HG03064 (cell line): ENCODE results near the gene CGN.

Experiments used
- ATAC-seq: cut with Tn5 transposase; IDR thresholded peaks from one replicate; pipeline ENCODE4 v1.9.1; 2021; ENCODE audit warnings: low read depth; ENCODE audit not compliant: unreplicated experiment

CGN gene

DNA sequence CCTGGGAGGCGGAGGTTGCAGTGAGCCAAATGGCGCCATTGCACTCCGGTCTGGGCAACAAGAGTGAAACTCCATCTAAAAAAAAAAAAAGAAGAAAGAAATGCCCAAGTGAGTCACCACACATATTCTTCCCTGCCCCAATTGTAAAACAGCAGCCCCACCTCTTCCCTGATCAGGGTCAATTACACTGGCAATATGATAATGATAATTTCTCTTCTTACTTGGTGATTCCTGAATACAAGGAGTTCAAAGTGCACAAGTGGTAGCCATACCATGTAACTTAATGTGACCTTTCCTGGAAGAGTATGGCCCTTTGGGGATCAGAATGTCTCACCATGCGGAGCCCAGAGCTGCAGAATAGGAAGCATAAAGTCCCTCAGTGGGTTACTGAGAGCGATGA is 11.8 kb upstream of the CGN start:
- no peak for ATAC-seq

DNA sequence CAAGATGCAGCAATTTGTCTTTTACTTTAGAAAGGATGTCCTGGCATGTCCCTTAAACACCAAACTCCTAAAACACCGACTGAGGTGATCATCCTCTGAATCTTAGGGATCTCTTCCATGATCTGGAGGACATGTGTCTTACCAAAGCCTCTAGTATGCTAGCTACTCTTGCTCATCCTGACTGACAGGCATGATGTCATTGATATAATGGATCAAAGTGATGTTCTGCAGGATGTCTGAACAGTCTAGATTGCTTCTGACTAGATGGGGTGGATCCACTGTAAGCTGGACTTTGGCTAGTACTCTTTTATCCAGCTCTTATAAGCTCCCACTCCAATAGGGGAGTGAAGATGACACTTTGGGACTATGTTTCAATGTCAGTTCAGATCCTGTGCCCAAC is 11.3 kb upstream of the CGN start:
- no peak for ATAC-seq

DNA sequence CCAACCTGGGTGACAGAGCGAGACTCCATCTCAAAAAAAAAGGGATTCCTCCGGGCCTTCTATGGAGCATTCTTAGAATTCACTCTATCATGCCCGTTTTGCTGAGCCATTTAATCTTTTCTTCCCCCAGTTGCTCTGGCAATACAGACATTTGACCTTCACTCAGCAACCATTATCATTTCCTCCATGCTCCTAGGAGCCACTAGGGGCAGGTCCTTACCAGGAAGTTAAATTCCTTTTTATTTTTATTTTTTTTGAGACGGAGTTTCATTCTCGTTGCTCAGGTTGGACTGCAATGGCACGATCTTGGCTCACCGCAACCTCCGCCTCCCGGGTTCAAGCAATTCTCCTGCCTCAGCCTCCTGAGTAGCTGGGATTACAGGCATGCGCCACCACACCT is 9.7 kb upstream of the CGN start:
- no peak for ATAC-seq

DNA sequence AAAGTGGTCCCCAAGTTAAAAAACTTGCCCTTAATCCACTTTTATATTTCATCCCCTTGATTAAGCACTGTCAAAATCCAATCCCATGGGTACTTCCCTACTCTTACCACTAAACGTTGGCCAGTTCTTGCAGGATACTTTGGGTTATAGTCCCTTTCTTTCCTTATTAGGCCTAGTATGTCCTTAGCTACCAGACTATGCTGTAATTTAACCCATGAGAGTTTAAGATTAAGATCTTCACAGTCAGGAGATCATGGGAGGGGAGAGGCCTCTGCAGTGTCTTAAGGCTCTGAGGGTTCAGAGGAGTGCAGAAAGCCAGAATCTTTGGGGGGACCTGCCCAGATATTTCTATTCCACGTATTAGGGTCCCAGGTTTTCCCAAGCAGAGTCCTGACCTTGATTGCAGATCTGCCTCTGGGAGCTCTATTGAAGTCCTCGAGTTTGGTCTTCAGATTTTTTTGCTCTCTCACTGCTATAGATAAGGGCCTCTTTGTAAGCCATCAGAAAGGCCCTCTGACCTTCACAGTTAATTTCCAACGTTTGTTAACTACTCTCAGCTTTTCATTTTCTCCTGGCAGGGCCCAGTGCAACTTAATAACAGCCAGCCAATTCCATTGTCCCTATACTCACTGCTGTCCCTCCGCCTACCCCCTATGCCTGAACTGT is 9.0 kb upstream of the CGN start:
- no peak for ATAC-seq

DNA sequence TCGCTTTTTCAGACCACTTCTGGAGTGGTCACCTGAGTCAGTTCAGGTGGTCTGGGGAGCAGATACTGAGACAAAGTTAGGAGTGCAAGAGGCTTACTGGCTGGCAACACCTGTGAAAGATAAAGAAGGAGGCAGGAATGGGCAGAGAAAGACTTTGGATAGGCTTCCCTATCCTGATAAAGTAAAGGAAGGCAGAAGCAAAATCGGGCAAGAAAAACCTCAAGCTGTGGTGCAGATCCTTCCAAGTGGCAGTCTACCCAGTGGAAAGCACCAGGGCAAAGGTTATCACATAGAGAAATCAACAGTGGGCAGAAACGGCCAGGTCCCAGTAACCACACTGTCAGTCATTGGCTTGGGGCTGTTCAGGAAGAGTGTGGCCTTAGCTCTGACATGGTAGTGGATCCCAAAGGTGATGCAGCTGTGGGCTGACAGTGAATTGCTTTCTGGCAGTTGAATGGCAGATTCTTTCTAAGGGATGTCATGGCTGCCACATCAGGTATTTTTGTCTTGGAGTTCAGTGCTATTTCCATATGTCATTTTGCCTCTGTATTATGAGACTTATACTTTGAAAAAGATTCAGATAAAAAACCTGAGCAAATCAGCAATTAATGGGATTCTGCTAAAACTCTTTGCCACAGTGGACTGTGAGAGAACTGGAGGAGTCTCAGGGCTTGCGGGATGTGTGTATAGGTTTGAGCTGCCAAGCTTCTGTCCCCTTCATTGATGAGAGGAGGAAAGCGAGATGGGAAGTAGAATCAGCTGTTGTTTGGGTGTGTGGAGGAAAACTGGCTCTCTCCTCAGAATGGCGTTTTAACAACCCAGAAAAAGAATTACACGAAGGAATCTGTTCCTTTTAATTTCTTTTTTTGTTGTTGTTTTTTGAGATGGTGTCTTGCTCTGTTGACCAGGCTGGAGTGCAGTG is 8.1 kb upstream of the CGN start:
- ATAC-seq: no peak

DNA sequence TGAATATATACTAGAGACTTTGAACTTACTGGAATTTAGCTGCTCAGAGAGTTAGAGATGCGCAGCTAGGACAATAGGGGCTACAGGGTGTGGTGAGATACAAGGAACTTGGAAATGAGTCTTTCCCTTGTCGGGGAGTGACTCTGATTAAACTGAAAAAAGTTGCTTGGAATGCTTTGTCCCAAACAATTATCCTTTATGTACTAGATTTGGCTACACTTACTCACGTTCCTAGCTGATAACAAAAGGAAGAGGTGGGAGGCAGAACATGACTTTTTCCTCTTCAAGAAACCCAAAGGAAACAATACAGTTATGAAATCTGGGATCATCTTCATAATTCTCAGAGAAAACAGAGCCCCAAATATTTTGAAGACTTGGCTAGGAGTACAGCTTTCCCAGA is 6.9 kb upstream of the CGN start:
- ATAC-seq: no peak

DNA sequence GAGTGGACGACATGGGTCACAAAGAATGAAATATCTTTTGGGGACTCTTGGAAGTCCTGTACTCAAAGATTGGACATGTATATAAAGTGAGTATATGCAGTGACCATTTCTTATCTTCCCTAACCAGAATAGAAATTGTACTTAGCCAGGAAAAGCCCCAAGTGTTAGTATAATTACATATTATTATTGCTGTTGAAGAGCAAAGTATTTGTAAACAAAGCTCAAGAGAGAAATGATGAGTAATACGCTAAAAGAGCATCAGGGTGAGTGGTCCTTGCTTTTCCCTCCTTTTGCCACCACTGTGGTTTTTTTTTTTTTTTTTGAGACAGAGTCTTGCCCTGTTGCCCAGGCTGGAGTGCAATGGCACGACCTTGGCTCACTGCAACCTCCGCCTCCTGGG is 6.4 kb upstream of the CGN start:
- no peak for ATAC-seq

DNA sequence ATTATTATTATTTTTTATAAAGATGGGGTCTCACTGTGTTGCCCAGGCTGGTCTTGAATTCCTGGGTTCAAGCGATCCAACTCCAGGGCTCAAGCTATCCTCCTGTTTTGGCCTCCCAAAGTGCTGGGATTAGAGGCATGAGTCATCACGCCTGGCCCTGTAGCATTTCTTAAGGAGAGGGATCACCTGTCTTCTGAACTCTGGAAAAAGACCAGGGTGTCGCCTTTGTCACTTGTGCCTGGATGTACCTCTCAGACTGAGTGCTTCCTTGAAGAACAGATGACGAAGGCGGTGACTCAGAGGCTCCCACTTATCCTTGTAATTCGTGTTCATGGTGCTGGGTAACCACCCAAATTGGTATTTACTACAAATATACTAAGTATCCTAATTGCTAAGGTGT is 2.4 kb upstream of the CGN start:
- no peak for ATAC-seq

DNA sequence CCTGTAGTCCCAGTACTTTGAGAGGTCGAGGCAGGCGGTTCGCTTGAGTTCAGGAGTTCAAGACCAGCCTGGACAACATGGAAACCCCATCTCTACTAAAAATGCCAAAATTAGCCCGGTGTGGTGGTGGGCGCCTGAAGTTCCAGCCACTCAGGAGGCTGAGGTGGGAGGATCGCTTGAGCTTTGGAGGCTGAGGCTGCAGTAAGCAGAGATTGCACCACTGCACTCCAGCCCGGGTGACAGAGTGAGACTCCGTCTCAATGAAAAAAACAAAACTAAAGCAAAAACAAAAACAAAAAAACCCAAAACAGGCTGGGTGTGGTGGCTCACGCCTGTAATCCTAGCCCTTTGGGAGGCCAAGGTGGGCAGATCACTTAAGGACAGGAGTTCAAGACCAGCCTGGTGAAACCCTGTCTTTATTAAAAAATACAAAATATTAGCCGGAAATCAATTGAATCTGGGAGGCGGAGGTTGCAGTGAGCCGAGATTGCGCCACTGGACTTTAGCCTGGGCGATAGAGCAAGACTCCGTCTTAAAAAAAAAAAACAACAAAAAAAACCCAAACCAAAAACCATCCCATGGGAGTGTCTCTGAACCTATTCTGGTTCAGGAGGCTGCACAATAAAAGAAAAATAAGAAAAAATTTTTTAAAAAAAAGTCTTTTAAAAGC is 1.7 kb upstream of the CGN start:
- ATAC-seq: no peak

DNA sequence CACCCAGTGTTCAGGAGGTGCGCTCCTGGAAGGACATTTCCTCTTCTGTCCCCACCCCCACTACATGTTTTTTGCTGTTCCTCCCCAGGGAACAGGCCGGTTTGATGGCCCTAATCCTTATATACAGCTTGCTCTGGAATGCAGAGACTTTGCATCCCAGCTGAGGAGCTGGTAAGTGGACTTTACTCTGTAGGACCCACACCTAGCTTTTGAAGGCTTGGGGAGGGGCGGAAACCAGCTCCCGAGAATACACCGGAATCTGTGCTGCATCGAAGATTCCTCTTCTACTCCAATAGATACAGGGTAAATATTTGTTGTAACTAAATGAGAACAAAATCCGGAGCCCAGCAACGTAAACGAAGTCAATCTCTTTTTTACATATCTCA is 1.2 kb upstream of the CGN start:
- no peak for ATAC-seq

DNA sequence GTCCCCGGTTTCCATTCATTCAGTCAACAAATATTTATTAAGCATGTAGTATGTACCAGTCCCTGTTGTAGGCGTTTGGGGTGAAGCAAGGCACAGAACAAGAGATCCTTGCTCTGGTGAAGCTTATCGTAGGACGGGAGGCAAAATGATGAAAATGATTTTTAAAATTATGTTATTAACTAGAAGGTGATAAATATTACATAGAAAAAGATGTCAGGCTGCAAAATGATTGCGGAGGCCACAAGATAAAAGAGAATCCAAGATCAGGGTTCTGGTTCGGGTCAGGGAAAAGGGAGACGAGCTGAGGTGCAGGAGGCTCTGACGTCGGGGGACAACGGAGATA is 602 bp upstream of the CGN start:
- no peak for ATAC-seq

DNA sequence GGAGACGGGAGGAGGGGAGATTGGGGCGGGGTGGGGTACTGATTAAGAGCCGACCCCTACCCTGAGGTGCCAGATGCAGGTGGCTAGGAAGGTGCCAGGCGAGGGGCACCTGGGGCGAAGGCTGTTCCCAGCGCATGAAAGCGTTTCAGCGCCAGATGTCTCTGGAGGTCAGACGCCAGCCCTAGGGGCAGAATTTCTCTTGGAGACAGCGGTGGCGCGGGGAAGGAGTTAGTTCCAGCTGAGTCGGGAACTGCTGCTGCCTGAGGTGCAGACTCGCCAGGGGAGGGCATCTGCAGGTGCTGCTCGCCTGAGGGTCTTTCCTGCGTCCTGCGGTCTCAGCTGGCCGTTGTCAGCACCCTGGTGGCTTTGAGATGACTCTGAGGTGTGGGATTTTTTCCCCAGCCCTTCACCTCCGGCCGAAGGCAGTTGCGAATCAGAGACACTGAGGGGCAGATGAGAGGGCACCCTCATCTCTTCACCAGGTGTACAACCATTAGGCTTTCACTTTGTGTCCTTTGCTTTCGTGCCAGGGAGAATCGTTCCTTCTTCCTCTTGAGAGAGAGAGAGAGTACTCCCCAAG is 539 bp downstream of the CGN start:
- ATAC-seq: no peak

DNA sequence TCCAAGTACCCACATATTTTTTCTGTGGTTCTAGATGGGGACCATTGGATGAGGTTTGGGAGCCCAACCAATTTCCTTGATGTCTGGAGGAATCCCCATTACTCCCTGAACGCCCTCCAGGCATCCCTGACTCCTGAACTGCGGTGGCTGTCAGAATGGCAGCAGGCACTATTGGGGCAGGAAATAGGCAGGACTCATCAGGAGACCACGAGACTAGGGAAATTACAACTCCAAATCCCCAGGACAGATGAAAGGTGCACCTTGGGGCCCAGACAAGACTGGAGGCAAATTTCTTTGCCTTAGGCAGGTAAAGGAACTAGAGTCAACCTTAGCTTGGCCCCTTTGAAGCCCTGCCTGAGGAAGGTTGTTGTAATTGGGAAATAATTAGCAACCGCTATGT is 1.1 kb downstream of the CGN start:
- ATAC-seq: no peak

DNA sequence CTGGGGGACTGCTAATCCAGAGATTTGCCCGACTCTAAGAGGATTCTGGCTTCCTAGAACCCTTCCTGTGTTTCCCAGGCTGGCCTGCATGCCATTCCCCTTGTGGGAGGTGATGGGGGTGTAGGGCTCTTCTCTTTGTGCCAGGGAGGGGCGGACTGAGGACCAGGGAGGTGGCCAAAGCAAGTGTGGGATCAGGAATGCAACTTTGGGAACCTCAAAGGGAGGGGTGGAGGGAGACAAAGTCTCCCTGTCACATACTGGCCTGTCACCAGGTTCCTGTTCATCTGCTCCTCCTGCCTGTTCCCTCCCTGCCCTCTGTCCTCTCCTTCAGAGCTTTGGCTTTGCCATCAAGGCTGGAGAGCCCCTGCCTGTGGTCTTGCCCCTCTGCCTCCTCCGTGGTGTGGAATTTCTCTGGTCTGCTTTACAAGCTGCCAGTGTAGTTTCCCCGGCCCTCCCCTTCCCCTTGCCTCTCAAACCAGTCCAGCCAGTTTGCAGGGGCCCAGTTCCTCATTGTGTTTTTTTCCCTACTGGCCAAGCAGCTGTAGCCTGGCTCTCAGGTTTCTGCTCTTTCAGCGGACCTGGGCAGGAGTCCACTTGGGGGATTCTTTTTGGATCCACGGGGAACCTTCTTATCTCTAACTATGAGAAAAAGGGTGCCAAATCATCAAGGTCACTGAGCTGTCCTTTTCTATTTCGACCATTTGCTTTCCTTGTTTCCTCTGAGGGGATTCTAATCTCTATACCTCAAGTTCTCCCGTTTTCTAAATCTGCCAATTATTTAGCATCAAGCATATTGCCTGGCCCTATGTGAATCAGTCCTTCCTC is 1.8 kb downstream of the CGN start:
- no peak for ATAC-seq

DNA sequence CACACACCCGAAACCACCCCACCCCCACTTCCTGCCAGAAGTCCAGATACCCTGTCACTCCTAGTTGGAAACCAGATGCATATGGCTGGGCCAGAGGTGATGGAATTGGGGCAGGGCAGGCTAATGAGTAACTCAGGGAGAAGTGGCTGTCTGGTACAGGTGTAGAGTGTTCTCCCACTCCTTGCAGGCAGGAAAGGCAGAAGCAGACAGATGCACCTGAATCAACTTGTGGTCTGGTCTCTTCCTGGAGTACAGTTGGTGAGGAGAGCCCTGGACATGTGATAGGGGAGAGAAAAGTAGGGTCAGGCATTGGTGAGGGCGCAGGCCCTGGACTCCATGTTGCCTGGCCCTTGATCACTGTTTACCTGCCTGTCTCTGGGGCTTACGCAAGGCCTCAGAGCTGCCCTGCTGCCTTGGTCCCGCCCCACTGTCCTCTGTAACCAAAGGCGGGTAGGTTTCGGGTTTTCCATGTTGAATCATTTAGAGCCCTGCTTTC is 2.5 kb downstream of the CGN start:
- no peak for ATAC-seq

DNA sequence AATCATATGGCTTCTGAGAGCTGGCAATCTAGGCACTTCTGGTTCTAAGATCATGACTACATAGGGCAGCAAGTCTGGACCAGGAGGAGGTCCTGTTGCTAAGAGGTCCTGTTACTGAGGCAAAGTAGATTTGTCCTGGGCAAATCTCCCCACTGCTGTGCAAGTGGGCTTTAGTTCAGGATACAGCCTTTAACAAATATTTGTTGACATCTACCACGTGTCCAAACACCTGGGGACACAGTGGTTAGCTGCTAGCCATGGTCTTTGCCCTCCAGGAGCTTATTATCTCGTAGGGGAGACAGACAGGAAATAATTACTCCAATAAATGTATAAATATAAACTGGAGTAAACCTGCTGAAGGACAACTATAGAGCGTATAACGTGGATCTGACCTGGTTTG is 3.2 kb downstream of the CGN start:
- ATAC-seq: no peak

DNA sequence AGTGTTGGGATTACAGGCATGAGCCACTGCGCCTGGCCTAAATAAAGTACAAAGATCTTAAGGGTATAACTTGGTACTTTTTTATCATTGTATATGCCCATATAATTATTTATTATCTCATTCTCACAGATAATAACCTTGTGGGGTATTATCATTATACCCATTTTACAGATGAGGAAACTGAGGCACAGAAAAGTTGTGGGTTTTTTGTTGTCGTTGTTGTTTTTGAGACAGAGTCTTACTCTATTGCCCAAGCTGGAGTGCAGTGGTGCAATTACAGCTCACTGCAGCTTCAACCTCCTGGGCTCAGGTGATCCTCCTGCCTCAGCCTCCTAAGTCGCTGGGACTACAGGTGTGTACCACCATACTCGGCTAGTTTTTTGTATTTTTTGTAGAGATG is 4.1 kb downstream of the CGN start:
- no peak for ATAC-seq

DNA sequence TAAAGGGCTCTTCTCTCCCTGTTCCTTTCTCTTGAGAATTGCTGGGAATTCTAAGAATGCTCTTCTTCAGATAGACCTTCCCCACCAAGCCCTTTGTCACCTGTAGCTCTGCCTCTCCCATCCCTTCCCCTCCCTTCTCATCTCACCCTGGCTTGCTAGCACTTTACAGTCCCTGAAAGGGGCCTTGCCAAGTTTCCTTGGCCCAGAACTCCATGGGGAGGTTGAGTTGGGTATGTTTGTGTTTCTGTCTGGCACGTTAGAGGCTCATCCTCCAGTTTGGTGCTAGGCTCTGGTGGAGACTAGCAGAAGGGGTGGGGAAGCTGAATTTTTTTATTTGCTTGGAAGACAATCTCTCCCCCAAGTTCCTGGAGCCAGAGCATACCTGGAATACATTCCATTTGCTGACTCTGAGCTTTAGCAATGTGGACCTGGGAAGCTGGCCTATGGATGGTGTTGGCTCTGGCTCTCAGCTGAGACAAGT is 4.9 kb downstream of the CGN start:
- ATAC-seq: no peak

DNA sequence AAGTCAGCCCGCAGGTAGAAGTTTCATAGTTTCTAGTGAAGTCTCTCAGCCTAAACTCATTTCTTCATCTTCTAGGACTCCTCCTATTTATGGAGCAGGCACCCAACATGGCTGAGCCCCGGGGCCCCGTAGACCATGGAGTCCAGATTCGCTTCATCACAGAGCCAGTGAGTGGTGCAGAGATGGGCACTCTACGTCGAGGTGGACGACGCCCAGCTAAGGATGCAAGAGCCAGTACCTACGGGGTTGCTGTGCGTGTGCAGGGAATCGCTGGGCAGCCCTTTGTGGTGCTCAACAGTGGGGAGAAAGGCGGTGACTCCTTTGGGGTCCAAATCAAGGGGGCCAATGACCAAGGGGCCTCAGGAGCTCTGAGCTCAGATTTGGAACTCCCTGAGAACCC is 7.2 kb downstream of the CGN start:
- ATAC-seq: no peak

DNA sequence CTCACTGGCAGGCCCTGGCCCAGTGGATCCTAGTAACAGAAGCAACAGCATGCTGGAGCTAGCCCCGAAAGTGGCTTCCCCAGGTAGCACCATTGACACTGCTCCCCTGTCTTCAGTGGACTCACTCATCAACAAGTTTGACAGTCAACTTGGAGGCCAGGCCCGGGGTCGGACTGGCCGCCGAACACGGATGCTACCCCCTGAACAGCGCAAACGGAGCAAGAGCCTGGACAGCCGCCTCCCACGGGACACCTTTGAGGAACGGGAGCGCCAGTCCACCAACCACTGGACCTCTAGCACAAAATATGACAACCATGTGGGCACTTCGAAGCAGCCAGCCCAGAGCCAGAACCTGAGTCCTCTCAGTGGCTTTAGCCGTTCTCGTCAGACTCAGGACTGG is 7.7 kb downstream of the CGN start:
- ATAC-seq: no peak
